NT2/D1 (cell line): ENCODE results near the gene PDGFD.

Experiments
- YY1 ChIP-seq: IDR thresholded peaks from 2 replicates; pipeline ENCODE4 v1.6.1; 2011; ENCODE audit not compliant: insufficient read length, insufficient read depth
- ZNF274 ChIP-seq: IDR thresholded peaks from 2 replicates; pipeline ENCODE4 v1.6.1; 2011; ENCODE audit warnings: mild to moderate bottlenecking, low read depth, low read length

DNA sequence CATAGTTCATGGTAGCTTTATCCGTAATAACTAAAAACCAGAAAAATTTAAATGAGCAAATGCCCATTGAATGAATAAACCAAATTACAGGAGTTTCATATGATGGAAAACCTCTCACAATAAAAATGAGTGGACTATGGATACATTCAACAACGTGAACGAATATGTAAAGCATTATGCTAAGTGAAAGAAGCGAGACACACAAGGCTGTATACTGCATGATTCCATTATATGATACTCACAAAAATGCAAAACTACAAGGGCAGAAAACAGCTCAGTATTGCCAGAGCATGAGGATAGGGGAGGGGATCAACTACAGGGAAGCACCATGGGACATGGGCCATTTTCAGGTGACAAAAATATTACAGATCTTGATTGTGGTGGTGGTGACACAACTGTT, 105.3 kb downstream of the PDGFD start:
- no peak for TF ChIP-seq ZNF274
- no peak for TF ChIP-seq YY1
